Measurements from ENCODE around the gene DOHH. TPM values are rescaled to one million over a fixed set of nuclear protein-coding genes. Genes with fewer than 3 reads are reported as not detected.

DOHH gene
- total RNA-seq, 1 experiment from 2014 or later = 24.9 TPM

DNA sequence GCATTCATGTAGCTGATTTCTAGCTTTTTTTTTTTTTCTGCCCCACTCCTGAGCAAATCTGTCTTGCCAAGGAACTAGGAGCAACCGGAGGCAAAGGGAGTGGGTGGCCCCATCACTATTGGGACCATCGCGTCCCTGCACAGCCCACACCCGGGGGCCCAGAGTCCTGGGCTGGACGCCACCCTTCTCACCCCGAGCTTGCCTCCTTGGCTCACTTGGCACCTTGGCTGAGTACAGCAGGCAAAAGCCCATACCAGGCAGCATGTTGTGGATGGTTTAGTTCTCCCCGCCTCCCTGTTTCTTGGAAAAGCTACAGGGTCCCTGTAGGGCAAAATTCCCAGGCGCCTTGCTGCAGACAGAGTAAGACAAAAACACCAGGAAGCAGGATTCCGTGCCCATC, 33.8 kb downstream of the DOHH start:
- BruUV-seq (replicated peaks) = no TSS peak
- Histone ChIP-seq H3K27ac (ENCODE audit: low read length) (no peak overlapping the region), H3K36me3 (ENCODE audit: control insufficient read depth, insufficient read depth, low read length) (no peaks in the 10 kb centered on the region), H3K9me3 (ENCODE audit: control insufficient read depth, insufficient read depth, low read depth, low read length) (no peaks in the 10 kb centered on the region), H3K4me1 (ENCODE audit: control insufficient read depth, insufficient read depth, low read length) (no peaks in the 10 kb centered on the region), H3K4me3 (ENCODE audit: low read depth in 2 of 2, low read length in 2 of 2) (no peak overlapping the region), H3K27me3 (ENCODE audit: control insufficient read depth, insufficient read depth, low read length) (no peaks in the 10 kb centered on the region)
- TF ChIP-seq CTCF (IDR thresholded peaks at IDR 0.05) = no peak
- TF ChIP-seq TCF7L2 (IDR thresholded peaks at IDR 0.05; ENCODE audit: low read depth, low read length) = no peak
- intact Hi-C loops (cut with micrococcal nuclease; ENCODE audit: unreplicated experiment) (no loop called here), in situ Hi-C loops (cut with HindIII; ENCODE audit: low pct_unique_long_range_greater_than_20kb, low sequenced_read_pairs) (no loop called here)
- ChIA-PET CTCF (interaction anchor here (0.6 kb wide), 1 partner anchor 140 kb away, joined by 3 read pairs; no protein-coding TSS in a partner anchor), POLR2A (interaction anchor here (0.6 kb wide), 1 partner anchor 169 kb away, joined by 3 read pairs; no protein-coding TSS in a partner anchor)
- no peak for ATAC-seq
- DNase-seq (ENCODE audit: low read depth, low spot score) = no peak

GRCh38 chr19:3465552-3465951, 34.9 kb downstream of the DOHH start:
- H3K36me3 ChIP-seq (ENCODE audit: control insufficient read depth, insufficient read depth, low read length) = no peaks in the 10 kb centered on the region
- H3K27ac ChIP-seq (ENCODE audit: low read length) = no peak overlapping the region
- TF ChIP-seq CTCF (IDR thresholded peaks at IDR 0.05) (no peak), POLR2AphosphoS5 (IDR thresholded peaks at IDR 0.05; ENCODE audit: low read depth, low read length) (no peak), SIN3A (IDR thresholded peaks at IDR 0.05; ENCODE audit: borderline replicate concordance, insufficient read depth, low read depth, low read length) (no peak), TCF7L2 (IDR thresholded peaks at IDR 0.05; ENCODE audit: low read depth, low read length) (no peak)
- TF ChIP-seq, protein P1, sequence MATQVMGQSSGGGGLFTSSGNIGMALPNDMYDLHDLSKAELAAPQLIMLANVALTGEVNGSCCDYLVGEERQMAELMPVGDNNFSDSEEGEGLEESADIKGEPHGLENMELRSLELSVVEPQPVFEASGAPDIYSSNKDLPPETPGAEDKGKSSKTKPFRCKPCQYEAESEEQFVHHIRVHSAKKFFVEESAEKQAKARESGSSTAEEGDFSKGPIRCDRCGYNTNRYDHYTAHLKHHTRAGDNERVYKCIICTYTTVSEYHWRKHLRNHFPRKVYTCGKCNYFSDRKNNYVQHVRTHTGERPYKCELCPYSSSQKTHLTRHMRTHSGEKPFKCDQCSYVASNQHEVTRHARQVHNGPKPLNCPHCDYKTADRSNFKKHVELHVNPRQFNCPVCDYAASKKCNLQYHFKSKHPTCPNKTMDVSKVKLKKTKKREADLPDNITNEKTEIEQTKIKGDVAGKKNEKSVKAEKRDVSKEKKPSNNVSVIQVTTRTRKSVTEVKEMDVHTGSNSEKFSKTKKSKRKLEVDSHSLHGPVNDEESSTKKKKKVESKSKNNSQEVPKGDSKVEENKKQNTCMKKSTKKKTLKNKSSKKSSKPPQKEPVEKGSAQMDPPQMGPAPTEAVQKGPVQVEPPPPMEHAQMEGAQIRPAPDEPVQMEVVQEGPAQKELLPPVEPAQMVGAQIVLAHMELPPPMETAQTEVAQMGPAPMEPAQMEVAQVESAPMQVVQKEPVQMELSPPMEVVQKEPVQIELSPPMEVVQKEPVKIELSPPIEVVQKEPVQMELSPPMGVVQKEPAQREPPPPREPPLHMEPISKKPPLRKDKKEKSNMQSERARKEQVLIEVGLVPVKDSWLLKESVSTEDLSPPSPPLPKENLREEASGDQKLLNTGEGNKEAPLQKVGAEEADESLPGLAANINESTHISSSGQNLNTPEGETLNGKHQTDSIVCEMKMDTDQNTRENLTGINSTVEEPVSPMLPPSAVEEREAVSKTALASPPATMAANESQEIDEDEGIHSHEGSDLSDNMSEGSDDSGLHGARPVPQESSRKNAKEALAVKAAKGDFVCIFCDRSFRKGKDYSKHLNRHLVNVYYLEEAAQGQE (IDR thresholded peaks at IDR 0.05; ENCODE audit: insufficient read depth in 1 of 2, low read depth in 2 of 2, low read length in 1 of 2) = no peak
- CTCF ChIA-PET = interaction anchor here (0.7 kb wide), 1 partner anchor 120 kb away, joined by 4 read pairs; no protein-coding TSS in a partner anchor
- POLR2A ChIA-PET = no interaction called here
- no peaks in the 10 kb centered on the region for H3K9me3 ChIP-seq (ENCODE audit: control insufficient read depth, insufficient read depth, low read depth, low read length)
- H3K27me3 ChIP-seq (ENCODE audit: control insufficient read depth, insufficient read depth, low read length) = no peaks in the 10 kb centered on the region
- H3K4me3 ChIP-seq (ENCODE audit: low read depth in 2 of 2, low read length in 2 of 2) = no peak overlapping the region
- no TSS peak for BruUV-seq (replicated peaks)
- ATAC-seq (no peak), DNase-seq (ENCODE audit: low read depth, low spot score) (no peak)
- in situ Hi-C loops (cut with HindIII; ENCODE audit: low pct_unique_long_range_greater_than_20kb, low sequenced_read_pairs) (no loop called here), intact Hi-C loops (cut with micrococcal nuclease; ENCODE audit: unreplicated experiment) (no loop called here)
- no peaks in the 10 kb centered on the region for H3K4me1 ChIP-seq (ENCODE audit: control insufficient read depth, insufficient read depth, low read length)

All from Panc1 (cell line).